Loucy (cell line): Measurements from ENCODE around the gene ANKRD23.

Experiments used
- EZH2phosphoT487 ChIP-seq: fragments of 200-600 bp; IDR thresholded peaks from 2 replicates; pipeline ENCODE4 v1.6.1; 2018; ENCODE audit warnings: antibody characterized with exemption, mild to moderate bottlenecking, moderate library complexity, borderline replicate concordance
- TF ChIP-seq, protein P1 (sequence below): fragments of 200-600 bp; sonication (generic); conservative IDR thresholded peaks from 2 replicates; pipeline ENCODE4 v1.5.1; 2014; ENCODE audit warnings: mild to moderate bottlenecking, antibody characterized with exemption, low read length

DNA sequence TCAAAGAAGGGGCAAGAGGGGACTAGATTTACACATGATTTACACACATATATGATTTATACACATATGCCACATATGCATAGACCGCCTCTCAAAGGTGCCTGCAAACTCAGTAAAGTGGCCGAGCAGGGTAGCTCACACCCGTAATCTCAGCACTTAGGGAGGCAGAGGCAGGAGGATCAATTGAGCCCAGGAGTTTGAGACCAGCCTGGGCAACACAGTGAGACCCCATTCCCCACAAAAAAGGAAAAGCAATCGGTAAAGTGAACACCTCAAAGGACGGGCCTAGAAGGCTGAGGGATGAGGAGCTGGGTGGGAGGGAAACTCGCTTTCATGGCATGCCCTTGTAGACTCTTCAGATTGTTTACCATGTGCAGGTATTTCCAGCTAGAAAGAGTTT, 8.8 kb upstream of the ANKRD23 start:
- TF ChIP-seq, protein P1, sequence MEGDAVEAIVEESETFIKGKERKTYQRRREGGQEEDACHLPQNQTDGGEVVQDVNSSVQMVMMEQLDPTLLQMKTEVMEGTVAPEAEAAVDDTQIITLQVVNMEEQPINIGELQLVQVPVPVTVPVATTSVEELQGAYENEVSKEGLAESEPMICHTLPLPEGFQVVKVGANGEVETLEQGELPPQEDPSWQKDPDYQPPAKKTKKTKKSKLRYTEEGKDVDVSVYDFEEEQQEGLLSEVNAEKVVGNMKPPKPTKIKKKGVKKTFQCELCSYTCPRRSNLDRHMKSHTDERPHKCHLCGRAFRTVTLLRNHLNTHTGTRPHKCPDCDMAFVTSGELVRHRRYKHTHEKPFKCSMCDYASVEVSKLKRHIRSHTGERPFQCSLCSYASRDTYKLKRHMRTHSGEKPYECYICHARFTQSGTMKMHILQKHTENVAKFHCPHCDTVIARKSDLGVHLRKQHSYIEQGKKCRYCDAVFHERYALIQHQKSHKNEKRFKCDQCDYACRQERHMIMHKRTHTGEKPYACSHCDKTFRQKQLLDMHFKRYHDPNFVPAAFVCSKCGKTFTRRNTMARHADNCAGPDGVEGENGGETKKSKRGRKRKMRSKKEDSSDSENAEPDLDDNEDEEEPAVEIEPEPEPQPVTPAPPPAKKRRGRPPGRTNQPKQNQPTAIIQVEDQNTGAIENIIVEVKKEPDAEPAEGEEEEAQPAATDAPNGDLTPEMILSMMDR: no peak
- no peak for TF ChIP-seq EZH2phosphoT487
